Transverse colon (tissue), 4 donors: ENCODE results near the gene IL1RL2.

ENCODE experiments used
- EP300 ChIP-seq: sonication (generic); formaldehyde crosslinking; IDR thresholded peaks from one replicate; pipeline ENCODE4 v1.6.1; 2017; ENCODE audit warnings: antibody characterized with exemption, low read depth
- POLR2A ChIP-seq: fragments of 450-650 bp; IDR thresholded peaks from one replicate; pipeline ENCODE4 v1.6.1; 2016; ENCODE audit warnings: antibody characterized with exemption, mild to moderate bottlenecking, moderate library complexity
- POLR2AphosphoS5 ChIP-seq, 3 donors: sonication (generic); formaldehyde crosslinking; IDR thresholded peaks; one replicate each; pipeline ENCODE4 v1.6.1; 2016; ENCODE audit warnings: antibody characterized with exemption in 3 of 3
- TF ChIP-seq, protein P1 (sequence below), 5 experiments: fragments of 200-600 bp in 3 of 5; fragments of 450-650 bp in 2 of 5; sonication (generic) in 3 of 5; IDR thresholded peaks; 1 replicate in 2 of 5; 2 replicates in 3 of 5; pipeline ENCODE4 v1.5.1; 2016 to 2017; ENCODE audit warnings: antibody characterized with exemption in 5 of 5, inconsistent platforms in 3 of 5, mild to moderate bottlenecking in 2 of 5, moderate library complexity in 1 of 5

- no peak for TF ChIP-seq POLR2A
- TF ChIP-seq, protein P1, sequence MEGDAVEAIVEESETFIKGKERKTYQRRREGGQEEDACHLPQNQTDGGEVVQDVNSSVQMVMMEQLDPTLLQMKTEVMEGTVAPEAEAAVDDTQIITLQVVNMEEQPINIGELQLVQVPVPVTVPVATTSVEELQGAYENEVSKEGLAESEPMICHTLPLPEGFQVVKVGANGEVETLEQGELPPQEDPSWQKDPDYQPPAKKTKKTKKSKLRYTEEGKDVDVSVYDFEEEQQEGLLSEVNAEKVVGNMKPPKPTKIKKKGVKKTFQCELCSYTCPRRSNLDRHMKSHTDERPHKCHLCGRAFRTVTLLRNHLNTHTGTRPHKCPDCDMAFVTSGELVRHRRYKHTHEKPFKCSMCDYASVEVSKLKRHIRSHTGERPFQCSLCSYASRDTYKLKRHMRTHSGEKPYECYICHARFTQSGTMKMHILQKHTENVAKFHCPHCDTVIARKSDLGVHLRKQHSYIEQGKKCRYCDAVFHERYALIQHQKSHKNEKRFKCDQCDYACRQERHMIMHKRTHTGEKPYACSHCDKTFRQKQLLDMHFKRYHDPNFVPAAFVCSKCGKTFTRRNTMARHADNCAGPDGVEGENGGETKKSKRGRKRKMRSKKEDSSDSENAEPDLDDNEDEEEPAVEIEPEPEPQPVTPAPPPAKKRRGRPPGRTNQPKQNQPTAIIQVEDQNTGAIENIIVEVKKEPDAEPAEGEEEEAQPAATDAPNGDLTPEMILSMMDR (IDR thresholded peaks at IDR 0.05), result no peak
- TF ChIP-seq EP300, result no peak
- no peak for TF ChIP-seq POLR2AphosphoS5 (IDR thresholded peaks at IDR 0.05)
These were observed 6.8 kb upstream of the IL1RL2 start for GRCh38 chr2:102179788-102180686.
